Right lobe of liver (tissue), 6 donors: ENCODE measurements around the gene DSG3. TPM values are rescaled to one million over a fixed set of nuclear protein-coding genes. Genes with fewer than 3 reads are reported as not detected.
"Not testable (repeated sequence)": the region's sequence is repeated elsewhere in the genome, so short reads cannot be mapped to it uniquely, and the experiment has no call there.

Experiments used
- ATAC-seq, 4 donors: fragments of 200-7000 bp; cut with Tn5 transposase; one replicate each; pipeline ENCODE4 v1.9.1; 2020; ENCODE audit warnings: mild to moderate bottlenecking in 4 of 4, moderate library complexity in 4 of 4
- DNase-seq, 3 donors: peaks; one replicate each; pipeline ENCODE4 v3.0.0-alpha.2; 2020
- H3K27ac ChIP-seq, 3 donors: fragments of 200-600 bp; one replicate each; pipeline ENCODE4 v1.8.0; 2022
- H3K27me3 ChIP-seq, 2 donors: fragments of 200-600 bp; one replicate each; pipeline ENCODE4 v1.8.0; 2022
- H3K36me3 ChIP-seq, 4 donors: fragments of 200-600 bp; sonication (generic) in 1 of 4; one replicate each; pipeline versions ENCODE4 v1.5.1 to v1.8.0; 2017 to 2022; ENCODE audit warnings: control low read depth in 1 of 4
- H3K4me1 ChIP-seq, 4 donors: fragments of 200-600 bp; sonication (generic) in 1 of 4; one replicate each; pipeline versions ENCODE4 v1.5.1 to v1.8.0; 2017 to 2022; ENCODE audit warnings: control low read depth in 1 of 4
- H3K4me3 ChIP-seq, 3 donors: fragments of 200-600 bp; one replicate each; pipeline ENCODE4 v1.8.0; 2022
- H3K9me3 ChIP-seq, 4 donors: fragments of 200-600 bp; sonication (generic) in 1 of 4; one replicate each; pipeline versions ENCODE4 v1.5.1 to v1.8.0; 2017 to 2022; ENCODE audit warnings: control low read depth in 1 of 4
- CTCF ChIP-seq, 4 donors: fragments of 200-600 bp in 3 of 4; fragments of 450-650 bp in 1 of 4; IDR thresholded peaks; one replicate each; pipeline versions ENCODE4 v1.5.1 to v1.8.0; 2016 to 2022; ENCODE audit warnings: antibody characterized with exemption in 4 of 4, mild to moderate bottlenecking in 2 of 4
- POLR2A ChIP-seq: fragments of 450-650 bp; IDR thresholded peaks from one replicate; pipeline ENCODE4 v1.6.1; 2017; ENCODE audit warnings: antibody characterized with exemption, mild to moderate bottlenecking
- WGBS: methylation state at CpG from one replicate; pipeline ENCODE4 v1.1.6; 2018; ENCODE audit warnings: low coverage, low lambda C conversion rate; ENCODE audit not compliant: insufficient coverage; ENCODE audit errors: missing lambda C conversion rate; 5-methylcytosine and 5-hydroxymethylcytosine counted together
- intact Hi-C, 2 donors: fragments of 100-400 bp; cut with DNase I; formaldehyde crosslinking; loops; one replicate each; pipeline versions ENCODE4 v1.11.2 to v1.14.1; 2022
- total RNA-seq, 6 experiments: library from RNA; depleted of rRNA in 2 of 6; stranded (reverse); fragments of >200 nt in 2 of 6; fragmentation: NEBNext Ultra II Directional in 3 of 6; extraction: Animal tissue kit (Norgen Biotek cat#: 25700) in 3 of 6; gene quantifications; one replicate each; pipeline versions ENCODE4 v1.1.0 to v1.2.4, GENCODE V29; 2016 to 2023
- donor health status: DM: no; HTN: yes; CAD: no.
- donor health status: DM: no; HTN: no; CAD: no.
- donor health status: DM: no; HTN: no; CAD: no.
- donor health status: DM: no; HTN: yes; CAD: no.
- donor health status: DM: no; HTN: yes; CAD: no.

The DSG3 gene
- total RNA-seq, 6 experiments from 2014 or later: 0.09 TPM; not detected in 5

GRCh38 chr18:31505156-31505555 is 57.6 kb downstream of the DSG3 start:
- no peaks in the 10 kb centered on the region for H3K9me3 ChIP-seq
- no peaks in the 10 kb centered on the region for H3K4me1 ChIP-seq
- TF ChIP-seq CTCF (IDR thresholded peaks at IDR 0.05): no peak
- TF ChIP-seq POLR2A: no peak
- no peak overlapping the region for H3K27ac ChIP-seq
- no peak overlapping the region for H3K4me3 ChIP-seq
- no peaks in the 10 kb centered on the region for H3K27me3 ChIP-seq
- ATAC-seq: no peak
- no peak for DNase-seq
- intact Hi-C loops: no loop called here
- 55% methylated on average over 6 of the region's 6 CpGs for WGBS
- H3K36me3 ChIP-seq: no peaks in the 10 kb centered on the region

- Histone ChIP-seq H3K9me3 (no peaks in the 10 kb centered on the region), H3K4me3 (no peak overlapping the region), H3K27me3 (no peaks in the 10 kb centered on the region), H3K27ac (no peak overlapping the region), H3K4me1 (no peaks in the 10 kb centered on the region), H3K36me3 (no peaks in the 10 kb centered on the region)
- ATAC-seq: peak; percentile 74 to 89 (median 77)
- DNase-seq: no peak
- 46% methylated on average over 5 of the region's 5 CpGs for WGBS
- TF ChIP-seq POLR2A (no peak), CTCF (IDR thresholded peaks at IDR 0.05) (peak; percentile 51 to 64 (median 58))
- intact Hi-C loops: no loop called here
Measured at GRCh38 chr18:31506024-31506742, 58.6 kb downstream of the DSG3 start.

GRCh38 chr18:31507124-31507523 is 59.6 kb downstream of the DSG3 start:
- intact Hi-C loops: not testable (repeated sequence)
- 75% methylated on average over 2 of the region's 2 CpGs for WGBS

GRCh38 chr18:31508781-31509180 is 61.2 kb downstream of the DSG3 start:
- ATAC-seq (no peak), DNase-seq (no peak)
- Histone ChIP-seq H3K27me3 (no peaks in the 10 kb centered on the region), H3K27ac (no peak overlapping the region), H3K4me1 (no peaks in the 10 kb centered on the region), H3K4me3 (no peak overlapping the region), H3K36me3 (no peaks in the 10 kb centered on the region), H3K9me3 (no peaks in the 10 kb centered on the region)
- no peak for TF ChIP-seq CTCF (IDR thresholded peaks at IDR 0.05)
- TF ChIP-seq POLR2A: no peak
- intact Hi-C loops: no loop called here
- WGBS: 75% methylated on average over 1 of the region's 1 CpG

More at GRCh38 chr18:31507124-31507523, 59.6 kb downstream of the DSG3 start:
- H3K27me3 ChIP-seq, H3K9me3 ChIP-seq, ATAC-seq, H3K4me1 ChIP-seq, DNase-seq, H3K36me3 ChIP-seq, H3K4me3 ChIP-seq, H3K27ac ChIP-seq: not testable (repeated sequence)

GRCh38 chr18:31509571-31509970 is 62.0 kb downstream of the DSG3 start:
- H3K9me3 ChIP-seq: no peaks in the 10 kb centered on the region
- peak in 2 of 4 donors; percentile 31 to 34 for ATAC-seq
- H3K27me3 ChIP-seq: no peaks in the 10 kb centered on the region
- 51% methylated on average over 3 of the region's 3 CpGs for WGBS
- no peak for DNase-seq
- intact Hi-C loops: no loop called here
- H3K36me3 ChIP-seq: no peaks in the 10 kb centered on the region
- TF ChIP-seq POLR2A: no peak
- no peak for TF ChIP-seq CTCF (IDR thresholded peaks at IDR 0.05)
- no peak overlapping the region for H3K27ac ChIP-seq
- H3K4me3 ChIP-seq: no peak overlapping the region
- H3K4me1 ChIP-seq: no peaks in the 10 kb centered on the region
